Chondrocyte (in vitro differentiated cells): ENCODE data around the gene ERCC4. TPM values are rescaled to one million over a fixed set of nuclear protein-coding genes. Genes with fewer than 3 reads are reported as not detected.
"Not testable (repeated sequence)": the region's sequence is repeated elsewhere in the genome, so short reads cannot be mapped to it uniquely, and the experiment has no call there.

ENCODE experiments used
- DNase-seq: peaks from one replicate; pipeline ENCODE4 v3.0.0; 2021; ENCODE audit warnings: mixed read lengths, low spot score
- H3K27ac Mint-ChIP-seq: one replicate; pipeline ENCODE4 v1.8.0; 2021; ENCODE audit warnings: mild to moderate bottlenecking, moderate library complexity, mixed read lengths; ENCODE audit not compliant: unreplicated experiment
- H3K27me3 Mint-ChIP-seq: 2 replicates; pipeline ENCODE4 v1.8.0; 2021; ENCODE audit warnings: low read depth, mixed read lengths
- H3K36me3 Mint-ChIP-seq: 2 replicates; pipeline ENCODE4 v1.8.0; 2021; ENCODE audit warnings: low read depth, mixed read lengths
- H3K4me1 Mint-ChIP-seq: 2 replicates; pipeline ENCODE4 v1.8.0; 2021; ENCODE audit warnings: low read depth, mild to moderate bottlenecking, mixed read lengths
- H3K4me3 Mint-ChIP-seq: one replicate; pipeline ENCODE4 v1.8.0; 2021; ENCODE audit warnings: mild to moderate bottlenecking, moderate library complexity, mixed read lengths; ENCODE audit not compliant: unreplicated experiment
- H3K9me3 Mint-ChIP-seq: 2 replicates; pipeline ENCODE4 v1.8.0; 2021; ENCODE audit warnings: low read depth, mixed read lengths
- CTCF ChIP-seq: fragments of 200-600 bp; sonication (generic); IDR thresholded peaks from 2 replicates; pipeline ENCODE4 v1.5.0; 2021; ENCODE audit warnings: antibody characterized with exemption, mild to moderate bottlenecking, moderate library complexity
- total RNA-seq: library from RNA; stranded (reverse); gene quantifications from 3 replicates; pipeline ENCODE4 v1.2.1, GENCODE V29; 2021

The ERCC4 gene
- total RNA-seq, 1 donor from 2014 or later = 18.5 TPM

- no peak for TF ChIP-seq CTCF
- peaks cover 4% of the 10 kb centered on the region for H3K27me3 Mint-ChIP-seq
- no peak overlapping the region for H3K27ac Mint-ChIP-seq
- peaks cover 15% of the 10 kb centered on the region for H3K4me1 Mint-ChIP-seq
- H3K36me3 Mint-ChIP-seq = peaks cover 1% of the 10 kb centered on the region
- H3K9me3 Mint-ChIP-seq = peaks cover 10% of the 10 kb centered on the region
- H3K4me3 Mint-ChIP-seq = no peak overlapping the region
- DNase-seq = no peak
These were observed 15.7 kb upstream of the ERCC4 start for GRCh38 chr16:13904179-13904691.

- not testable (repeated sequence) for H3K27ac Mint-ChIP-seq, H3K36me3 Mint-ChIP-seq, DNase-seq, H3K27me3 Mint-ChIP-seq, H3K4me3 Mint-ChIP-seq
- Mint-ChIP-seq H3K4me1 (peaks cover 20% of the 10 kb centered on the region), H3K9me3 (peaks cover 10% of the 10 kb centered on the region)
- TF ChIP-seq CTCF = peak; percentile 58
These were observed 15.1 kb upstream of the ERCC4 start for GRCh38 chr16:13904822-13905221.

- no peak for DNase-seq
- no peak for TF ChIP-seq CTCF
- peaks cover 4% of the 10 kb centered on the region for H3K27me3 Mint-ChIP-seq
- H3K4me3 Mint-ChIP-seq = no peak overlapping the region
- no peak overlapping the region for H3K27ac Mint-ChIP-seq
- H3K9me3 Mint-ChIP-seq = peaks cover 7% of the 10 kb centered on the region
- H3K36me3 Mint-ChIP-seq = peaks cover 1% of the 10 kb centered on the region
- H3K4me1 Mint-ChIP-seq = peaks cover 27% of the 10 kb centered on the region
These were observed 13.5 kb upstream of the ERCC4 start for GRCh38 chr16:13906168-13907089.

- no peak for DNase-seq
- H3K27me3 Mint-ChIP-seq = peaks cover 4% of the 10 kb centered on the region
- no peak overlapping the region for H3K27ac Mint-ChIP-seq
- TF ChIP-seq CTCF = no peak
- H3K4me3 Mint-ChIP-seq = no peak overlapping the region
- H3K9me3 Mint-ChIP-seq = peaks cover 9% of the 10 kb centered on the region
- H3K36me3 Mint-ChIP-seq = no peaks in the 10 kb centered on the region
- peaks cover 26% of the 10 kb centered on the region for H3K4me1 Mint-ChIP-seq
These were observed 12.5 kb upstream of the ERCC4 start for GRCh38 chr16:13907431-13907830.

- no peak for DNase-seq
- Mint-ChIP-seq H3K27me3 (peaks cover 6% of the 10 kb centered on the region), H3K4me1 (peaks cover 15% of the 10 kb centered on the region), H3K36me3 (no peaks in the 10 kb centered on the region), H3K4me3 (no peak overlapping the region), H3K9me3 (peaks cover 10% of the 10 kb centered on the region), H3K27ac (no peak overlapping the region)
- TF ChIP-seq CTCF = no peak
These were observed 10.9 kb upstream of the ERCC4 start for GRCh38 chr16:13909069-13909468.
